PC-3 (cell line): Measurements from ENCODE around the gene PTPRE. TPM values are rescaled to one million over a fixed set of nuclear protein-coding genes. Genes with fewer than 3 reads are reported as not detected.

Experiments used
- total RNA-seq: library from RNA; depleted of rRNA; stranded (reverse); fragments of >200 nt; gene quantifications from 2 replicates; pipeline ENCODE4 v1.2.3, GENCODE V29; 2014; rRNA removed

Gene PTPRE
- total RNA-seq, 1 experiment from 2014 or later, result 3.1 TPM

Other genes with a start within 250 kb of the PTPRE start
- not detected in 2 replicates for gene FOXI2, start 169.9 kb upstream of the PTPRE start, total RNA-seq
- not detected in 2 replicates for gene CLRN3, start 14.2 kb upstream of the PTPRE start, total RNA-seq
- 66.0 and 84.9 TPM in 2 replicates for gene MKI67, start 219.3 kb downstream of the PTPRE start, total RNA-seq